HG03103 (cell line): ENCODE measurements around the gene ARSJ.

Experiments used
- ATAC-seq: cut with Tn5 transposase; IDR thresholded peaks from one replicate; pipeline ENCODE4 v1.9.1; 2021; ENCODE audit warnings: low read depth; ENCODE audit not compliant: unreplicated experiment

The ARSJ gene

GRCh38 chr4:113990886-113991285 lies 11.4 kb upstream of the ARSJ start:
- no peak for ATAC-seq

GRCh38 chr4:113987382-113987941 lies 8.0 kb upstream of the ARSJ start:
- ATAC-seq = no peak

GRCh38 chr4:113982181-113982580 lies 2.7 kb upstream of the ARSJ start:
- ATAC-seq = no peak

GRCh38 chr4:113981591-113981990 lies 2.1 kb upstream of the ARSJ start:
- no peak for ATAC-seq

GRCh38 chr4:113979905-113980615 lies 613 bp upstream of the ARSJ start:
- ATAC-seq = no peak

- no peak for ATAC-seq
Observed at GRCh38 chr4:113978561-113979147, 793 bp downstream of the ARSJ start.

- no peak for ATAC-seq
Observed at GRCh38 chr4:113978105-113978504, 1.3 kb downstream of the ARSJ start.

GRCh38 chr4:113977526-113977855 lies 2.0 kb downstream of the ARSJ start:
- ATAC-seq = no peak

GRCh38 chr4:113976741-113977525 lies 2.5 kb downstream of the ARSJ start:
- no peak for ATAC-seq

GRCh38 chr4:113975578-113975977 lies 3.9 kb downstream of the ARSJ start:
- ATAC-seq = no peak

- no peak for ATAC-seq
Observed at GRCh38 chr4:113974467-113974866, 5.0 kb downstream of the ARSJ start.

- ATAC-seq = no peak
Observed at GRCh38 chr4:113973345-113973744, 6.1 kb downstream of the ARSJ start.

- no peak for ATAC-seq
Observed at GRCh38 chr4:113972781-113973180, 6.7 kb downstream of the ARSJ start.

GRCh38 chr4:113971706-113972360 lies 7.6 kb downstream of the ARSJ start:
- ATAC-seq = no peak

- no peak for ATAC-seq
Observed at GRCh38 chr4:113969709-113970334, 9.6 kb downstream of the ARSJ start.

GRCh38 chr4:113968473-113968872 lies 11.0 kb downstream of the ARSJ start:
- no peak for ATAC-seq

GRCh38 chr4:113967687-113968086 lies 11.8 kb downstream of the ARSJ start:
- no peak for ATAC-seq

GRCh38 chr4:113962719-113963265 lies 16.7 kb downstream of the ARSJ start:
- no peak for ATAC-seq

GRCh38 chr4:113962016-113962347 lies 17.5 kb downstream of the ARSJ start:
- no peak for ATAC-seq

- ATAC-seq = no peak
Observed at GRCh38 chr4:113960684-113961321, 18.6 kb downstream of the ARSJ start.
